HepG2 (cell line): ENCODE measurements around the gene TRDMT1. TPM values are rescaled to one million over a fixed set of nuclear protein-coding genes. Genes with fewer than 3 reads are reported as not detected.

ENCODE experiments used
- ATAC-seq: fragments of 200-7000 bp; cut with Tn5 transposase; 3 replicates; pipeline ENCODE4 v1.9.1; 2020; ENCODE audit warnings: mild to moderate bottlenecking, moderate library complexity
- BruUV-seq: library from RNA; stranded (reverse); fragments of 400-500 nt; replicated peaks from 2 replicates; lab custom pipeline; 2021; lab: Mats Ljungman, UMichigan
- CTCF ChIA-PET: fragments of 300-600 bp; formaldehyde crosslinking; extraction: SDS; loops from one replicate; lab custom pipeline; 2021; ENCODE audit warnings: low total read pairs, inconsistent platforms, low intra/inter-chr PET ratio; lab: Yijun Ruan, JAX
- POLR2A ChIA-PET: fragments of 350-600 bp; sonication (Branson Sonifier 250); formaldehyde crosslinking; loops from one replicate; lab custom pipeline; 2020; ENCODE audit warnings: antibody characterized with exemption, inconsistent platforms; lab: Yijun Ruan, JAX
- DNase-seq: peaks from one replicate; pipeline ENCODE4 v3.0.0-alpha.2; 2015; ENCODE audit warnings: low spot score
- FAIRE-seq: peaks from 3 replicates; lab custom pipeline; 2011; peaks lifted over from hg19 to GRCh38; lab: Jason Lieb, UNC
- H2AFZ ChIP-seq: one replicate; pipeline ENCODE4 v1.6.1; 2011; ENCODE audit warnings: low read length, inconsistent platforms
- H3K27ac ChIP-seq: fragments of 300-600 bp; 3 replicates; pipeline ENCODE4 v1.8.0; 2011; ENCODE audit warnings: mixed run types, mild to moderate bottlenecking, mixed read lengths, low read length, inconsistent platforms; ENCODE audit not compliant: insufficient read depth; ENCODE audit errors: extremely low read length
- H3K27me3 ChIP-seq, 2 experiments: fragments of 200-600 bp in 1 of 2; 2 replicates in 1 of 2; 3 replicates in 1 of 2; pipeline versions ENCODE4 v1.6.0 to v1.8.0; 2011; ENCODE audit warnings: low read length in 2 of 2, mild to moderate bottlenecking in 2 of 2, moderate library complexity in 2 of 2, inconsistent platforms in 1 of 2; ENCODE audit not compliant: insufficient read depth in 2 of 2, control insufficient read depth in 1 of 2
- H3K36me3 ChIP-seq, 2 experiments: fragments of 200-600 bp in 1 of 2; replicated peaks in 1 of 2; 2 replicates in 1 of 2; 3 replicates in 1 of 2; pipeline versions ENCODE4 v1.5.1 to v1.8.0; 2011; ENCODE audit warnings: low read length in 2 of 2, inconsistent platforms in 1 of 2; ENCODE audit not compliant: insufficient read depth in 2 of 2, control insufficient read depth in 1 of 2
- H3K4me1 ChIP-seq: 2 replicates; pipeline ENCODE4 v1.5.1; 2012; ENCODE audit warnings: low read length, inconsistent platforms; ENCODE audit not compliant: insufficient read depth
- H3K4me2 ChIP-seq: 2 replicates; pipeline ENCODE4 v1.6.0; 2011; ENCODE audit warnings: low read depth, low read length, inconsistent platforms
- H3K4me3 ChIP-seq, 3 experiments: fragments of 200-600 bp in 1 of 3; sonication (generic), shearing (Covaris generic) in 1 of 3; replicated peaks in 1 of 3; 2 replicates each; pipeline ENCODE4 v1.5.1; 2011 to 2016; ENCODE audit warnings: low read length in 3 of 3, inconsistent platforms in 2 of 3, low read depth in 2 of 3, mild to moderate bottlenecking in 2 of 3, control low read depth in 1 of 3, mixed read lengths in 1 of 3; ENCODE audit not compliant: insufficient read depth in 1 of 3
- H3K79me2 ChIP-seq: one replicate; pipeline ENCODE4 v1.6.1; 2011; ENCODE audit warnings: low read length, inconsistent platforms; ENCODE audit not compliant: insufficient read depth
- H3K9ac ChIP-seq: 2 replicates; pipeline ENCODE4 v1.6.0; 2011; ENCODE audit warnings: mild to moderate bottlenecking, low read depth, low read length, inconsistent platforms; ENCODE audit not compliant: insufficient read depth
- H3K9me3 ChIP-seq: 2 replicates; pipeline ENCODE4 v1.5.1; 2012; ENCODE audit warnings: mild to moderate bottlenecking, low read length
- H4K20me1 ChIP-seq: 2 replicates; pipeline ENCODE4 v1.6.0; 2011; ENCODE audit warnings: inconsistent platforms, mild to moderate bottlenecking, low read length, moderate library complexity; ENCODE audit not compliant: insufficient read depth
- CEBPG ChIP-seq: IDR thresholded peaks from 2 replicates; pipeline ENCODE4 v1.6.1; 2016
- CENPX ChIP-seq: sonication (generic); formaldehyde crosslinking; IDR thresholded peaks from 2 replicates; pipeline ENCODE4 v1.9.0; 2021; ENCODE audit warnings: mild to moderate bottlenecking, missing genetic modification reagents, moderate library complexity
- DMAP1 ChIP-seq: IDR thresholded peaks from 2 replicates; pipeline ENCODE4 v1.6.1; 2016
- HMG20B ChIP-seq: conservative IDR thresholded peaks from 2 replicates; pipeline ENCODE4 v1.6.1; 2016; ENCODE audit warnings: missing genetic modification reagents, missing compliant biosample characterization
- HOXA3 ChIP-seq: sonication (generic); formaldehyde crosslinking; IDR thresholded peaks from 2 replicates; pipeline ENCODE4 v1.5.0; 2020; ENCODE audit warnings: missing genetic modification reagents
- IRX3 ChIP-seq: sonication (generic); formaldehyde crosslinking; IDR thresholded peaks from 2 replicates; pipeline ENCODE4 v1.8.1; 2023; ENCODE audit warnings: mild to moderate bottlenecking, low read depth, missing genetic modification reagents, borderline replicate concordance
- KDM5A ChIP-seq: fragments of 200-600 bp; sonication (generic); IDR thresholded peaks from 2 replicates; pipeline ENCODE4 v1.7.0; 2018; ENCODE audit warnings: antibody characterized with exemption, mild to moderate bottlenecking, low read length, borderline replicate concordance
- MXD3 ChIP-seq: IDR thresholded peaks from 2 replicates; pipeline ENCODE4 v1.6.1; 2016; ENCODE audit warnings: mild to moderate bottlenecking, missing biosample characterization, missing genetic modification reagents
- NBN ChIP-seq: fragments of 450-650 bp; conservative IDR thresholded peaks from 2 replicates; pipeline ENCODE4 v1.6.1; 2017
- PLRG1 ChIP-seq: fragments of 450-650 bp; conservative IDR thresholded peaks from 2 replicates; pipeline ENCODE4 v1.6.1; 2016
- SMAD3 ChIP-seq: sonication (generic); formaldehyde crosslinking; IDR thresholded peaks from 2 replicates; pipeline ENCODE4 v1.4.0; 2020; ENCODE audit warnings: missing genetic modification reagents
- ZFAT ChIP-seq: sonication (generic); formaldehyde crosslinking; conservative IDR thresholded peaks from 2 replicates; pipeline ENCODE4 v1.8.1; 2023; ENCODE audit warnings: missing genetic modification reagents, inconsistent platforms
- ZGPAT ChIP-seq: IDR thresholded peaks from 2 replicates; pipeline ENCODE4 v1.6.1; 2016; ENCODE audit warnings: mild to moderate bottlenecking
- ZNF24 ChIP-seq: fragments of 450-650 bp; IDR thresholded peaks from 2 replicates; pipeline ENCODE4 v1.6.1; 2017; ENCODE audit warnings: antibody characterized with exemption, mild to moderate bottlenecking
- ZNF274 ChIP-seq: sonication (generic); formaldehyde crosslinking; IDR thresholded peaks from 2 replicates; pipeline ENCODE4 v1.5.1; 2020; ENCODE audit warnings: mild to moderate bottlenecking, missing genetic modification reagents
- ZNF3 ChIP-seq: IDR thresholded peaks from 2 replicates; pipeline ENCODE4 v1.7.0; 2017; ENCODE audit warnings: inconsistent platforms
- WGBS: methylation state at CpG from one replicate; pipeline ENCODE4 v1.1.6; 2017; ENCODE audit warnings: low lambda C conversion rate; 5-methylcytosine and 5-hydroxymethylcytosine counted together
- in situ Hi-C: cut with HindIII; loops from 2 replicates; pipeline ENCODE4 v1.10.0; 2017; ENCODE audit warnings: low pct_unique_long_range_greater_than_20kb; ENCODE audit not compliant: extremely low pct_ligation_motif_present
- intact Hi-C: fragments of 100-400 bp; cut with micrococcal nuclease; formaldehyde crosslinking; loops from one replicate; pipeline ENCODE4 v1.10.0; 2022; ENCODE audit not compliant: unreplicated experiment
- polyA plus RNA-seq, 8 experiments: library from polyadenylated mRNA; depleted of rRNA in 3 of 8; stranded (reverse) in 7 of 8; unstranded in 1 of 8; fragments of >200 nt; fragmentation: Illumina TruSeq in 4 of 8; extraction: Trizol in 4 of 8; gene quantifications; 2 replicates each; pipeline versions ENCODE4 v1.2.1 to v1.2.3, GENCODE V29; 2011 to 2016; ENCODE audit warnings: low read depth in 4 of 8, missing spikeins in 1 of 8, mixed read lengths in 1 of 8; ENCODE audit not compliant: insufficient read depth in 1 of 8
- total RNA-seq, 5 experiments: library from RNA; depleted of rRNA; stranded (reverse); fragments of >200 nt; fragmentation: Illumina TruSeq; extraction: Trizol; gene quantifications; 2 replicates each; pipeline ENCODE4 v1.2.3, GENCODE V29; 2016; ENCODE audit warnings: low read depth in 1 of 5

The TRDMT1 gene
- total and polyA plus RNA-seq, 2 of the 13 experiments (the other 11 are each of a cell fraction or from before 2014, with no cell fraction given): 2.0 to 3.0 TPM

- WGBS: 97% methylated on average over 3 of the region's 3 CpGs
- POLR2A ChIA-PET: no interaction called here
- H3K4me1 ChIP-seq: peaks cover 24% of the 10 kb centered on the region
- BruUV-seq: no TSS peak
- FAIRE-seq: no peak
- H3K27me3 ChIP-seq: no peaks in the 10 kb centered on the region
- in situ Hi-C loops (no loop called here), intact Hi-C loops (no loop called here)
- H3K9me3 ChIP-seq: no peaks in the 10 kb centered on the region
- no peak overlapping the region for H3K4me3 ChIP-seq
- H3K9ac ChIP-seq: no peak overlapping the region
- no peak overlapping the region for H2AFZ ChIP-seq
- ATAC-seq: no peak
- H3K4me2 ChIP-seq: no peak overlapping the region
- H3K79me2 ChIP-seq: no peaks in the 10 kb centered on the region
- no peak overlapping the region for H3K27ac ChIP-seq
- no peaks in the 10 kb centered on the region for H4K20me1 ChIP-seq
- TF ChIP-seq DMAP1 (CRISPR knock-in tag) (no peak), SMAD3 (CRISPR knock-in tag) (no peak), ZNF274 (CRISPR knock-in tag) (no peak), ZNF3 (CRISPR knock-in tag) (no peak), NBN (no peak), MXD3 (CRISPR knock-in tag) (no peak), KDM5A (no peak), CENPX (CRISPR knock-in tag) (no peak), ZGPAT (CRISPR knock-in tag) (no peak), CEBPG (CRISPR knock-in tag) (no peak), HMG20B (CRISPR knock-in tag) (no peak), ZNF24 (no peak), ZFAT (CRISPR knock-in tag) (no peak), IRX3 (CRISPR knock-in tag) (no peak), PLRG1 (no peak), HOXA3 (no peak)
- H3K36me3 ChIP-seq: no peaks in the 10 kb centered on the region
- DNase-seq: no peak
- CTCF ChIA-PET: no interaction called here
Observed at GRCh38 chr10:17146892-17147291, 54.6 kb downstream of the TRDMT1 start.
